ENCODE results near the gene PGR.

The PGR gene

GRCh38 chr11:101008961-101009689 lies 120.5 kb downstream of the PGR start:
- no peak for DNase-seq

- no peak for DNase-seq
These were observed 126.1 kb downstream of the PGR start for GRCh38 chr11:101003468-101003867.

- DNase-seq, result no peak
These were observed 129.9 kb downstream of the PGR start for GRCh38 chr11:100999756-101000155.

- no peak for DNase-seq
These were observed 134.6 kb downstream of the PGR start for GRCh38 chr11:100994966-100995365.

GRCh38 chr11:100991541-100991940 lies 138.1 kb downstream of the PGR start:
- DNase-seq, result peak; percentile 17

- no peak for DNase-seq
These were observed 138.7 kb downstream of the PGR start for GRCh38 chr11:100990931-100991330.

- DNase-seq, result no peak
These were observed 144.9 kb downstream of the PGR start for GRCh38 chr11:100984668-100985067.

GRCh38 chr11:100981196-100981824 lies 148.3 kb downstream of the PGR start:
- no peak for DNase-seq

- DNase-seq, result no peak
These were observed 149.5 kb downstream of the PGR start for GRCh38 chr11:100980156-100980555.
